Measurements from ENCODE around the gene ATP6V1A.

ATP6V1A gene

DNA sequence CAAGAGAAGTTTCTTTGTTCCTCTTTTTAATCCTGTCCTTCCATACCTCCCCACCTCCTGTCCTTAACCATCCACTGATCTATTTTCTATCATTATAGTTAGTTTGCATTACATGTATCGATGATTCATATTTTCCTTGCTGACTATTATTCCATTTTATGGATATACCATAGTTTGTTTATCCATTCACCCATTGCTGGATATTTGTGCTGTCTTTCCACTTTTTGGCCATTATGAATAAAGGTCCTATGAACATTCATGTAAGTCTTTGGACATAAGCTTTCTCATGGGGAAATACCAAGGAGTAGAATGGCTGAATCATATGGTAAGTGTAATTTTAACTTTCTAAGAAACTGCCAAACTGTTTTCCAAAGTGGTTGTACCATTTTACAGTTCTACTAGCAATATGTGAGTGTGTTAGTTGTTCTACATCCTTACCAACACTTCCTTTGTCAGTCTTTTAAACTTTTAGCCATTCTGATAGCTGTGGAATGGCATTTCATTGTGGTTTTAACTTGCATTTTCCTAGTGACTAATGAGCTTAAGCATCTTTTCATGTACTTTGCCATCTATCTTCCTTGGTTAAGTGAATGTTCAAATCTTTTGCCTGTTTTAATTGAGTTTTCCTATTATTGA is 11.7 kb downstream of the ATP6V1A start:
- Histone ChIP-seq H3K4me3 (ENCODE audit: low read length) (no peak overlapping the region), H3K36me3 (ENCODE audit: insufficient read depth, low read length) (no peaks in the 10 kb centered on the region), H3K27me3 (ENCODE audit: insufficient read depth, low read length) (no peaks in the 10 kb centered on the region), H3K9me3 (ENCODE audit: low read length) (no peaks in the 10 kb centered on the region), H2AFZ (ENCODE audit: low read depth, low read length) (no peak overlapping the region), H3K4me1 (ENCODE audit: insufficient read depth, low read length) (peaks cover 2% of the 10 kb centered on the region)

DNA sequence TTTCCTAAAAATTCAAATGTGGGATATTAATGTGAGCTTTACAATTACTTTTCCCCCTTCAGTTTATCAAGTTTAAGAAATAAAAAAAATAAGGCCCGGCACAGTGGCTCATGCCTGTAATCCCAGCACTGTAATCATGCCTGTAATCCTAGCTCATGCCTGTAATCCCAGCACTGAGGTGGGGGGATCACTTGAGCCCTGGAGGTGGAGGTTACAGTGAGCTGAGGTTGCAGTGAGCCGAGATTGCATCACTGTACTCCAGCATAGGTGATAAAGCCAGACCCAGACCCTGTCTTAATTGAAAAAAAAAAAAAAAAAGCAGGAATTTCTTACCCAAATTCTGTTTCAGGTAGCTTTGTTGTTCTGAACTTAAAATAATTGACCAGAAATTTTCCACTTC is 17.9 kb downstream of the ATP6V1A start:
- Histone ChIP-seq H3K36me3 (ENCODE audit: insufficient read depth, low read length) (no peaks in the 10 kb centered on the region), H3K4me1 (ENCODE audit: insufficient read depth, low read length) (no peaks in the 10 kb centered on the region), H3K4me3 (ENCODE audit: low read length) (no peak overlapping the region), H3K27me3 (ENCODE audit: insufficient read depth, low read length) (no peaks in the 10 kb centered on the region), H3K9me3 (ENCODE audit: low read length) (no peaks in the 10 kb centered on the region), H2AFZ (ENCODE audit: low read depth, low read length) (no peak overlapping the region)

DNA sequence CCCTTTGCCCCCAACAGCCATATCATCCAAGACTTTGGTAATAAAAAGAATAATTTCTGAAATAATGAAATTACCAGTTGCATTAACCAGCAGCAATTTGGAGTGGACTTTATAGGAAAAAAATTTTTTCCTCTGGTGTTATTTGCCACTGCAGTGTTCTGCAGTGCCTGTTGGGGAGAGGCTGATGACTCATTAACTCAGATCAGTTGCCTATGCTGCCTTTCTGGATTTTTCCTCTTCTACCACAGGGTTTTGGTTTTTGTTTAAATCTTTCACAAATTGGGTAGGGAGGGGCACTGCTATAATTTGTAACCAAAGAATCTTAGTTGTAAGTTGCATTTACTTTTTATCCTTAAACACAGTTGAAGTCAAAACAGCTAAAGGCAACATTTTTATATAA is 22.7 kb downstream of the ATP6V1A start:
- Histone ChIP-seq H3K4me3 (ENCODE audit: low read length) (no peak overlapping the region), H3K4me1 (ENCODE audit: insufficient read depth, low read length) (peaks cover 4% of the 10 kb centered on the region), H2AFZ (ENCODE audit: low read depth, low read length) (no peak overlapping the region), H3K36me3 (ENCODE audit: insufficient read depth, low read length) (no peaks in the 10 kb centered on the region), H3K27me3 (ENCODE audit: insufficient read depth, low read length) (no peaks in the 10 kb centered on the region), H3K9me3 (ENCODE audit: low read length) (no peaks in the 10 kb centered on the region)

- Histone ChIP-seq H3K36me3 (ENCODE audit: insufficient read depth, low read length) (no peaks in the 10 kb centered on the region), H3K4me3 (ENCODE audit: low read length) (no peak overlapping the region), H3K4me1 (ENCODE audit: insufficient read depth, low read length) (peaks cover 4% of the 10 kb centered on the region), H2AFZ (ENCODE audit: low read depth, low read length) (no peak overlapping the region), H3K9me3 (ENCODE audit: low read length) (no peaks in the 10 kb centered on the region), H3K27me3 (ENCODE audit: insufficient read depth, low read length) (no peaks in the 10 kb centered on the region)
Measured at GRCh38 chr3:113771993-113772392, 25.2 kb downstream of the ATP6V1A start.

DNA sequence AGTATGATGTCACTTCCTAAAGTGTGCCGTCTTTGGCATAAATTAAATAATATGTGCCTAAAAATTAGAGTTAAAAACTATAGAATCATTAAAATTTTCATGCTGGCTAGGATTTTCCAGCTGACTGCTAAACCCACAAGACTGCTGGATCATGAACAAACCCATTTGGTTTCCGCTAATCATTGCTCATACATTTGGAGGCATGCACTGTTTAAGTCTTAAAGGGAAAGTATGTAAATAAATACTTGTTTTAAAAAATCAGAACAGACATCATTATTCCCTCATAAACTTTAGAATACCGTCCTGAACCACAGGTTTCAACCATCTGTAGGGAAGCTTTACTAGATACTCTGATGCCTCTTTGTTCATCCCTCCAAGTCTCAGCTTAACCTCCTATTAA is 26.5 kb downstream of the ATP6V1A start:
- H3K4me3 ChIP-seq (ENCODE audit: low read length) = no peak overlapping the region
- H3K27me3 ChIP-seq (ENCODE audit: insufficient read depth, low read length) = no peaks in the 10 kb centered on the region
- H2AFZ ChIP-seq (ENCODE audit: low read depth, low read length) = no peak overlapping the region
- no peaks in the 10 kb centered on the region for H3K9me3 ChIP-seq (ENCODE audit: low read length)
- peaks cover 4% of the 10 kb centered on the region for H3K4me1 ChIP-seq (ENCODE audit: insufficient read depth, low read length)
- no peaks in the 10 kb centered on the region for H3K36me3 ChIP-seq (ENCODE audit: insufficient read depth, low read length)

- peaks cover 4% of the 10 kb centered on the region for H3K4me1 ChIP-seq (ENCODE audit: insufficient read depth, low read length)
- no peaks in the 10 kb centered on the region for H3K9me3 ChIP-seq (ENCODE audit: low read length)
- H2AFZ ChIP-seq (ENCODE audit: low read depth, low read length) = no peak overlapping the region
- H3K36me3 ChIP-seq (ENCODE audit: insufficient read depth, low read length) = peaks cover 7% of the 10 kb centered on the region
- no peaks in the 10 kb centered on the region for H3K27me3 ChIP-seq (ENCODE audit: insufficient read depth, low read length)
- no peak overlapping the region for H3K4me3 ChIP-seq (ENCODE audit: low read length)
Measured at GRCh38 chr3:113775516-113775915, 28.7 kb downstream of the ATP6V1A start.

- H3K27me3 ChIP-seq (ENCODE audit: insufficient read depth, low read length) = no peaks in the 10 kb centered on the region
- no peak overlapping the region for H3K4me3 ChIP-seq (ENCODE audit: low read length)
Measured at GRCh38 chr3:113776564-113776963, 29.7 kb downstream of the ATP6V1A start.

GRCh38 chr3:113783463-113783862 is 36.6 kb downstream of the ATP6V1A start:
- Histone ChIP-seq H3K9me3 (ENCODE audit: low read length) (no peaks in the 10 kb centered on the region), H3K4me1 (ENCODE audit: insufficient read depth, low read length) (no peaks in the 10 kb centered on the region), H3K27me3 (ENCODE audit: insufficient read depth, low read length) (no peaks in the 10 kb centered on the region), H3K36me3 (ENCODE audit: insufficient read depth, low read length) (peaks cover 31% of the 10 kb centered on the region), H3K4me3 (ENCODE audit: low read length) (no peak overlapping the region), H2AFZ (ENCODE audit: low read depth, low read length) (no peak overlapping the region)

More at GRCh38 chr3:113776564-113776963, 29.7 kb downstream of the ATP6V1A start:
- Histone ChIP-seq H3K9me3 (ENCODE audit: low read length) (no peaks in the 10 kb centered on the region), H3K4me1 (ENCODE audit: insufficient read depth, low read length) (peaks cover 4% of the 10 kb centered on the region), H3K36me3 (ENCODE audit: insufficient read depth, low read length) (peaks cover 10% of the 10 kb centered on the region), H2AFZ (ENCODE audit: low read depth, low read length) (no peak overlapping the region)

DNA sequence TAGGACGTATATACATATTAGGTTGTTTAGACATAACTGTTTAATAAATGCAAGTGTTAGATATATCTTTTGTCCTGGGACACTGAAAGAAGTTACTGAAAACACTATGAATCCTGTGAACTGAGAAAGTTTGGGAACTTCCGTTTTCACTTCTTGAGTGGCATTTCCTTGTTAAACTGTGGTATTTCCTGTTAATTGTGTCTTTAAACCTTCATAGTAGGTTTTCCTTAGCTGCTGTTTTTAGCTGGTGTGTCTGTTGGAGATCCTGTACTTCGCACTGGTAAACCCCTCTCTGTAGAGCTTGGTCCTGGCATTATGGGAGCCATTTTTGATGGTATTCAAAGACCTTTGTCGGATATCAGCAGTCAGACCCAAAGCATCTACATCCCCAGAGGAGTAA is 37.1 kb downstream of the ATP6V1A start:
- H2AFZ ChIP-seq (ENCODE audit: low read depth, low read length) = no peak overlapping the region
- no peaks in the 10 kb centered on the region for H3K27me3 ChIP-seq (ENCODE audit: insufficient read depth, low read length)
- no peaks in the 10 kb centered on the region for H3K9me3 ChIP-seq (ENCODE audit: low read length)
- peaks cover 33% of the 10 kb centered on the region for H3K36me3 ChIP-seq (ENCODE audit: insufficient read depth, low read length)
- no peak overlapping the region for H3K4me3 ChIP-seq (ENCODE audit: low read length)
- H3K4me1 ChIP-seq (ENCODE audit: insufficient read depth, low read length) = no peaks in the 10 kb centered on the region

DNA sequence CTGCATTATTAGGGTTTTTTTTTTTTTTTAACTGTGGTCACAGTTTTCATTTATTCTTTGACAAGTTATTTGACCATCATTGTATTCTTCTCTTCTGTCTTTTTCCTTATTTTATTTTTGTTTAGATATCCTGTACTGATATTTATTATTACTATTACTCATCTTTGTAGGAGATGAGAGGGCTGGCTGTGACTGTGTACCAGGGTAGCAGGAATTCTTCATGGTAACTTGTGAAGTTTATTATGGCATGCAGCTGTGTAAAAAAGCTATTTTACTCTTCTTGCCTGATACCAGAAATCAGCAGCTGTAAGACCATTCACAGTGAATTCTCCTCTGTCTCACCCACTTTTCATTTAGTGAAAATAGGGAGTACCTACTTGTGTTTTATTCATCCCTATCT is 44.5 kb downstream of the ATP6V1A start:
- Histone ChIP-seq H3K4me3 (ENCODE audit: low read length) (no peak overlapping the region), H3K27me3 (ENCODE audit: insufficient read depth, low read length) (no peaks in the 10 kb centered on the region), H3K4me1 (ENCODE audit: insufficient read depth, low read length) (no peaks in the 10 kb centered on the region), H3K9me3 (ENCODE audit: low read length) (no peaks in the 10 kb centered on the region), H3K36me3 (ENCODE audit: insufficient read depth, low read length) (peaks cover 51% of the 10 kb centered on the region), H2AFZ (ENCODE audit: low read depth, low read length) (no peak overlapping the region)

GRCh38 chr3:113794526-113794925 is 47.7 kb downstream of the ATP6V1A start:
- H3K4me3 ChIP-seq (ENCODE audit: low read length) = no peak overlapping the region
- H3K9me3 ChIP-seq (ENCODE audit: low read length) = no peaks in the 10 kb centered on the region
- no peaks in the 10 kb centered on the region for H3K4me1 ChIP-seq (ENCODE audit: insufficient read depth, low read length)
- H2AFZ ChIP-seq (ENCODE audit: low read depth, low read length) = no peak overlapping the region
- H3K36me3 ChIP-seq (ENCODE audit: insufficient read depth, low read length) = peaks cover 51% of the 10 kb centered on the region
- H3K27me3 ChIP-seq (ENCODE audit: insufficient read depth, low read length) = no peaks in the 10 kb centered on the region

- Histone ChIP-seq H3K4me3 (ENCODE audit: low read length) (no peak overlapping the region), H3K4me1 (ENCODE audit: insufficient read depth, low read length) (no peaks in the 10 kb centered on the region), H3K36me3 (ENCODE audit: insufficient read depth, low read length) (peaks cover 58% of the 10 kb centered on the region), H2AFZ (ENCODE audit: low read depth, low read length) (no peak overlapping the region), H3K9me3 (ENCODE audit: low read length) (no peaks in the 10 kb centered on the region), H3K27me3 (ENCODE audit: insufficient read depth, low read length) (no peaks in the 10 kb centered on the region)
Measured at GRCh38 chr3:113795693-113796092, 48.9 kb downstream of the ATP6V1A start.

DNA sequence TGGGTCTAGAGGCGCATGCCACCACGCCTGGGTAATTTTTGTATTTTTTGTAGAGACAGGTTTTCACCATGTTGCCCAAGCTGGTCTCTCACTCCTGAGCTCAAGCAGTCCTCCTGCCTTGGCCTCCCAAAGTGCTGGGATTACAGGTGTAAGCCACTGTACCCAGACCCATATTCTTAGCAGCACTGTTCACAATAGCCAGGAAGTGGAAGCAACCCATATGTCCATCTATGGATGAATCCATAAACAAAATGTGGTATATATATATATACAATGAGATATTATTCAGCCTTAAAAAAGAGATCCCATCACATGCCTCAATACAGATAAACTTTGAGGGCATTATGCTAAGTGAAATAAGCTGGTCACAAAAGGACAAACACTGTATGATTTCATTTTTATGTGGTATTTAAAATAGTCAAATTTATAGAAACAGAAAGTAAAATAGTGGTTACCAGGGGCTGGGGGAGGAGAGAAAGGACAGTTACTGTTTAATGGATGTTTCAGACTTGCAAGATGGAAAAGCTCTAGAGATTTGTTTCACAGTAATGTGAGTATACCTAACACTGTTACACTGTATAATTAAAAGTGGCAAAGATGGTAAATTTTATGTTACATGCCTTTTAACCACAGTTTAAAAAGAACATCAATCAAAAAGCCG is 56.1 kb downstream of the ATP6V1A start:
- H2AFZ ChIP-seq (ENCODE audit: low read depth, low read length) = no peak overlapping the region
- no peaks in the 10 kb centered on the region for H3K4me1 ChIP-seq (ENCODE audit: insufficient read depth, low read length)
- no peaks in the 10 kb centered on the region for H3K27me3 ChIP-seq (ENCODE audit: insufficient read depth, low read length)
- H3K9me3 ChIP-seq (ENCODE audit: low read length) = no peaks in the 10 kb centered on the region
- H3K4me3 ChIP-seq (ENCODE audit: low read length) = no peak overlapping the region
- H3K36me3 ChIP-seq (ENCODE audit: insufficient read depth, low read length) = peaks cover 69% of the 10 kb centered on the region

DNA sequence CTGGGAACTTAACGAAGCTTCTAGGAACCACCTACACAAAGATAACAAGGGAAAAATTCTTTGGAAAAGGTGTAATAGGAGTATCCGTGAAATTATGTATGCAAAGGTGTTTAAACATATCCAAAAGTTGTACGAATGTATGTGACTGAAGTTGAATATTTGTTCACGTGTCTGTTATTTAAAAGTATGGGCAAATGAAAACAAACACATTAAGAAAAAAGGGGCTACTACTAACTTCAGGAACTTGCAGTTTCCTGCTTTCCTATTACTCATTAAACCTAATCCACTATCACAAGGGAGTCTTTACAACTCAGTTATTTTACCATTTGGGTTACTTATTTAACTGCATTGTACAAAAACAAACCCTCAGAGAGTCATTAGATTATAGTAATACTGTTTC is 57.8 kb downstream of the ATP6V1A start:
- Histone ChIP-seq H3K27me3 (ENCODE audit: insufficient read depth, low read length) (no peaks in the 10 kb centered on the region), H3K9me3 (ENCODE audit: low read length) (no peaks in the 10 kb centered on the region), H2AFZ (ENCODE audit: low read depth, low read length) (no peak overlapping the region), H3K4me1 (ENCODE audit: insufficient read depth, low read length) (no peaks in the 10 kb centered on the region), H3K36me3 (ENCODE audit: insufficient read depth, low read length) (peaks cover 66% of the 10 kb centered on the region), H3K4me3 (ENCODE audit: low read length) (no peak overlapping the region)

Measured in neuron (in vitro differentiated cells).